Stomach (tissue), 9 donors: ENCODE results near the gene PKNOX2. TPM values are rescaled to one million over a fixed set of nuclear protein-coding genes. Genes with fewer than 3 reads are reported as not detected.
A peak's percentile ranks its signal among the peaks of the same experiment; 100 is the strongest.

ENCODE experiments used
- DNase-seq, 2 donors: peaks; one replicate each; pipeline versions ENCODE4 v3.0.0 to v3.0.0-alpha.2; 2013 to 2019
- H3K27ac ChIP-seq, 5 donors: fragments of 200-600 bp in 4 of 5; sonication (generic) in 4 of 5; one replicate each; pipeline ENCODE4 v1.5.1; 2013 to 2019; ENCODE audit warnings: mild to moderate bottlenecking in 1 of 5, moderate library complexity in 1 of 5
- H3K27me3 ChIP-seq, 3 donors: fragments of 200-600 bp; sonication (generic); one replicate each; pipeline ENCODE4 v1.5.1; 2017 to 2019; ENCODE audit warnings: mixed run types in 1 of 3
- H3K36me3 ChIP-seq, 4 donors: fragments of 200-600 bp; sonication (generic); 1 replicate in 3 of 4; 2 replicates in 1 of 4; pipeline ENCODE4 v1.5.1; 2016 to 2019
- H3K4me1 ChIP-seq, 4 donors: fragments of 200-600 bp; sonication (generic); one replicate each; pipeline ENCODE4 v1.5.1; 2016 to 2019
- H3K4me3 ChIP-seq, 4 donors: fragments of 200-600 bp; sonication (generic) in 3 of 4; one replicate each; pipeline ENCODE4 v1.5.1; 2016 to 2019; ENCODE audit warnings: mild to moderate bottlenecking in 1 of 4
- H3K9me3 ChIP-seq, 4 donors: fragments of 200-600 bp; sonication (generic); one replicate each; pipeline ENCODE4 v1.5.1; 2016 to 2019
- EP300 ChIP-seq: sonication (generic); formaldehyde crosslinking; IDR thresholded peaks from one replicate; pipeline ENCODE4 v1.6.1; 2017; ENCODE audit warnings: antibody characterized with exemption
- POLR2A ChIP-seq, 4 donors: fragments of 450-650 bp; IDR thresholded peaks; one replicate each; pipeline ENCODE4 v1.6.1; 2016; ENCODE audit warnings: antibody characterized with exemption in 4 of 4, control low read depth in 2 of 4, mild to moderate bottlenecking in 1 of 4, moderate library complexity in 1 of 4
- POLR2AphosphoS5 ChIP-seq, 3 donors: sonication (generic); formaldehyde crosslinking; IDR thresholded peaks; one replicate each; pipeline ENCODE4 v1.6.1; 2016; ENCODE audit warnings: antibody characterized with exemption in 3 of 3
- WGBS, 5 donors: extraction: QIAGEN DNeasy Blood & Tissue Kit in 3 of 5; methylation state at CpG; one replicate each; pipeline versions ENCODE4 v1.1.5 to v1.1.7; 2013 to 2018; 5-methylcytosine and 5-hydroxymethylcytosine counted together
- intact Hi-C: fragments of 100-400 bp; cut with DNase I; formaldehyde crosslinking; loops from one replicate; pipeline ENCODE4 v1.15.1; 2023; ENCODE audit warnings: low total_unique reads
- polyA plus RNA-seq, 3 donors: library from polyadenylated mRNA; stranded (reverse); fragments of 200-250 nt; gene quantifications; one replicate each; pipeline ENCODE4 v1.2.3, GENCODE V29; 2013
- total RNA-seq, 5 donors: library from RNA; depleted of rRNA; stranded (reverse); fragments of >200 nt; gene quantifications; one replicate each; pipeline versions ENCODE4 v1.1.0 to v1.2.3, GENCODE V29; 2014 to 2016
- TF ChIP-seq, protein P1 (sequence below), 7 experiments: fragments of 450-650 bp in 4 of 7; fragments of 200-600 bp in 3 of 7; sonication (generic) in 3 of 7; IDR thresholded peaks; one replicate each; pipeline ENCODE4 v1.5.1; 2016 to 2019; ENCODE audit warnings: antibody characterized with exemption in 7 of 7, control low read depth in 2 of 7, mild to moderate bottlenecking in 1 of 7
- donor health status: healthy with polysubstance abuse.
- donor health status: Bipolar disorder and iron deficiency.
- donor health status: healthy.

Gene PKNOX2
- total and polyA plus RNA-seq, 8 donors = 0.83 to 4.9 (median 2.3) TPM; not detected in 1

DNA sequence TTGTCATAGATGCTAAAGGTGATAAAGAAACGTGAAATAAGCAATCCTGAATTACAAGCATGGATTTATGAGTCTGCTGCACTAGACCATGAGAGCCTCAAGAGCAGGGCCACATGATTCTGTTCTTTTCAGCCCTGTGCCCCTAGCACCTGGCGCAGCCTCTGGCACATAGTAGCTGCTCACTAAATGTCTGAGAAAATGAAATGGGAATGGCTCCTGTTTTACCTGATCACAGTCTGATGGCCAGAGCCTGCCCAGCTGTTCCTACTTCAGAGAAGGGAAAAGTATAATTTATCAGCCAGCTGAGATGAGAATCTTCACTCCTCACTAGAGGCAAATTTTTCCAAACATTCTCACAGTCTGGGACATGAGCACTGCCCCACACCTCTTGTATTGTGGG lies 10.7 kb upstream of the PKNOX2 start:
- TF ChIP-seq POLR2AphosphoS5 (IDR thresholded peaks at IDR 0.05) = no peak
- no peak for TF ChIP-seq POLR2A (IDR thresholded peaks at IDR 0.05)
- TF ChIP-seq EP300 = no peak
- TF ChIP-seq, protein P1, sequence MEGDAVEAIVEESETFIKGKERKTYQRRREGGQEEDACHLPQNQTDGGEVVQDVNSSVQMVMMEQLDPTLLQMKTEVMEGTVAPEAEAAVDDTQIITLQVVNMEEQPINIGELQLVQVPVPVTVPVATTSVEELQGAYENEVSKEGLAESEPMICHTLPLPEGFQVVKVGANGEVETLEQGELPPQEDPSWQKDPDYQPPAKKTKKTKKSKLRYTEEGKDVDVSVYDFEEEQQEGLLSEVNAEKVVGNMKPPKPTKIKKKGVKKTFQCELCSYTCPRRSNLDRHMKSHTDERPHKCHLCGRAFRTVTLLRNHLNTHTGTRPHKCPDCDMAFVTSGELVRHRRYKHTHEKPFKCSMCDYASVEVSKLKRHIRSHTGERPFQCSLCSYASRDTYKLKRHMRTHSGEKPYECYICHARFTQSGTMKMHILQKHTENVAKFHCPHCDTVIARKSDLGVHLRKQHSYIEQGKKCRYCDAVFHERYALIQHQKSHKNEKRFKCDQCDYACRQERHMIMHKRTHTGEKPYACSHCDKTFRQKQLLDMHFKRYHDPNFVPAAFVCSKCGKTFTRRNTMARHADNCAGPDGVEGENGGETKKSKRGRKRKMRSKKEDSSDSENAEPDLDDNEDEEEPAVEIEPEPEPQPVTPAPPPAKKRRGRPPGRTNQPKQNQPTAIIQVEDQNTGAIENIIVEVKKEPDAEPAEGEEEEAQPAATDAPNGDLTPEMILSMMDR (IDR thresholded peaks at IDR 0.05) = no peak
- Histone ChIP-seq H3K9me3 (no peaks in the 10 kb centered on the region), H3K4me1 (no peaks in the 10 kb centered on the region), H3K27ac (no peak overlapping the region), H3K36me3 (no peaks in the 10 kb centered on the region), H3K4me3 (no peak overlapping the region), H3K27me3 (peaks cover 0 to 21% (median 6%) of the 10 kb centered on the region in 3 donors)
- DNase-seq = no peak
- WGBS, 5 donors = 74 to 84% (median 78%) methylated on average over 2 of the region's 2 CpGs
- intact Hi-C loops = no loop called here

DNA sequence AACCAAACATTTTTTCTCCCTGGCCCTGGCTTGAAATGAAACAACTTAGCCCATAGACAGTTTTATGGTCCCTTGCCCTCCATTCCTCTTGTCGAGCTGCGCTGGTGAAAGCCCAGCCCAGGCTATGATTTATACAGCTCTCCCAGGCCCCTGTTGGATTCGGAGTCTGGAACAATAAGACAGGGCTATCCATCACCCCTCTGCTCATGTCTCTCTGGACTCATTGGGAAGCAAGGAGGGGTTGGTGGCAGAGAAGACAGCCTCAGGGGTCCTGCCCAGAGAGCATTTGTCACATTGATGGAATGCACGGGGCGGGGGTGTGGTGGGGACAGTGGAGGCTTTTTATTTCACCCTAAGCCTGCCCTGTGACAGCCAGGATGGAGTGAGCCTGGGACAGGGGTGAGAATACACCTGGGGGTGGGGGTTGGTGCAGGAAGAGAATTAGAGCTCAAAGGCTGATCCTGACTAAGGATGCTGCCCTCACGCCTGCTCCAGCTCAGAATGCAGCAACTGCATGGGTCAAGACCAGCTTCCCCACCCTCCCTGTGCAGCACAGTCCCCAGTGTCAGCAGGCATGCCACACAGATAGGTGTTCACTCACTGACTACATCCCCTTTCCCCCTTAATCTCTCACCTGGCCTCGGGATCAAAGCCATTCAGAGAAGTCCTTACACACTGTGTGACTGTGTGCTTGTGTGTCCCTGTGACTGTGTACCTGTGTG lies 10.0 kb upstream of the PKNOX2 start:
- no peaks in the 10 kb centered on the region for H3K9me3 ChIP-seq
- intact Hi-C loops = no loop called here
- TF ChIP-seq POLR2A (IDR thresholded peaks at IDR 0.05) (no peak), POLR2AphosphoS5 (IDR thresholded peaks at IDR 0.05) (no peak), EP300 (no peak)
- TF ChIP-seq, protein P1 (IDR thresholded peaks at IDR 0.05) = no peak
- H3K4me3 ChIP-seq = no peak overlapping the region
- peak in 1 of 2 donors; percentile 20 for DNase-seq
- H3K27me3 ChIP-seq = peaks cover 0 to 21% (median 6%) of the 10 kb centered on the region in 3 donors
- H3K27ac ChIP-seq = no peak overlapping the region
- WGBS, 5 donors = 50 to 53% (median 51%) methylated on average over 7 of the region's 7 CpGs
- no peaks in the 10 kb centered on the region for H3K36me3 ChIP-seq
- no peaks in the 10 kb centered on the region for H3K4me1 ChIP-seq

DNA sequence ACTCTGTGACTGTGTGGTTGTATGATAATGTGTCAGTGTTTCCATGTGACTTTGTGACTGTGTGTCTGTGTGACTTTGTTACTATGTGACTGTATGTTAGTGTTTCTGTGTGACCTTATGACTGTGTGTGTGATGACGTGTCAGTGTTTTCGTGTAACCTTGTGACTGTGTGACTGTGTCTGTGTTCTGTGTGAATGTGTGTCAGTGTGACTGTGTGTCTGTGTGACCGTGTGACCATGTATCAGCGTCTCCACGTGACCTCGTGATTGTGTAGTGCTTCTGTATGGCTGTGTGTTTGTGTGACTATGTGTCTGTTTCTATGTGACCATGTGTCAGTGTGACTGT lies 9.5 kb upstream of the PKNOX2 start:
- Histone ChIP-seq H3K9me3 (no peaks in the 10 kb centered on the region), H3K4me3 (no peak overlapping the region), H3K27me3 (peaks cover 0 to 21% (median 6%) of the 10 kb centered on the region in 3 donors), H3K36me3 (no peaks in the 10 kb centered on the region), H3K4me1 (no peaks in the 10 kb centered on the region), H3K27ac (no peak overlapping the region)
- TF ChIP-seq POLR2AphosphoS5 (IDR thresholded peaks at IDR 0.05) (no peak), POLR2A (IDR thresholded peaks at IDR 0.05) (no peak), EP300 (no peak)
- TF ChIP-seq, protein P1 (IDR thresholded peaks at IDR 0.05) = no peak
- intact Hi-C loops = no loop called here
- WGBS, 5 donors = 84 to 91% (median 88%) methylated on average over 6 of the region's 6 CpGs
- no peak for DNase-seq

- WGBS, 5 donors = 77 to 91% (median 83%) methylated on average over 4 of the region's 4 CpGs
Measured at GRCh38 chr11:125155767-125156166, 8.8 kb upstream of the PKNOX2 start.

More at GRCh38 chr11:125155767-125156166, 8.8 kb upstream of the PKNOX2 start:
- Histone ChIP-seq H3K36me3 (no peaks in the 10 kb centered on the region), H3K9me3 (no peaks in the 10 kb centered on the region), H3K27ac (no peak overlapping the region), H3K27me3 (peaks cover 0 to 21% (median 6%) of the 10 kb centered on the region in 3 donors), H3K4me1 (no peaks in the 10 kb centered on the region), H3K4me3 (no peak overlapping the region)
- DNase-seq = no peak
- no peak for TF ChIP-seq POLR2AphosphoS5 (IDR thresholded peaks at IDR 0.05)
- TF ChIP-seq EP300 = no peak
- no peak for TF ChIP-seq POLR2A (IDR thresholded peaks at IDR 0.05)
- TF ChIP-seq, protein P1 (IDR thresholded peaks at IDR 0.05) = no peak
- intact Hi-C loops = no loop called here
